MM.1S (cell line): Measurements from ENCODE around the gene HCAR3.

Source experiments
- DNase-seq: peaks from one replicate; pipeline ENCODE4 v3.0.0-alpha.2; 2015
- H2AFZ ChIP-seq: fragments of 300-600 bp; sonication (generic); 2 replicates; pipeline ENCODE4 v1.6.0; 2016; ENCODE audit warnings: antibody characterized with exemption, low read length
- H3F3A ChIP-seq: fragments of 300-600 bp; sonication (generic); 2 replicates; pipeline ENCODE4 v1.6.1; 2016; ENCODE audit warnings: mild to moderate bottlenecking, antibody characterized with exemption, low read length, moderate library complexity, mixed read lengths; ENCODE audit not compliant: insufficient read depth
- H3K27ac ChIP-seq: fragments of 300-600 bp; sonication (generic); 2 replicates; pipeline ENCODE4 v1.5.1; 2016; ENCODE audit warnings: mild to moderate bottlenecking, low read length
- H3K27me3 ChIP-seq: fragments of 300-600 bp; sonication (generic); replicated peaks from 2 replicates; pipeline ENCODE4 v1.6.0; 2016; ENCODE audit warnings: low read length; ENCODE audit not compliant: insufficient read depth
- H3K36me3 ChIP-seq: fragments of 300-600 bp; sonication (generic); replicated peaks from 2 replicates; pipeline ENCODE4 v1.6.1; 2016; ENCODE audit warnings: mild to moderate bottlenecking, low read length, mixed read lengths; ENCODE audit not compliant: insufficient read depth
- H3K4me1 ChIP-seq: fragments of 300-600 bp; sonication (generic); 2 replicates; pipeline ENCODE4 v1.6.1; 2016; ENCODE audit warnings: low read length, mixed read lengths
- H3K4me2 ChIP-seq: fragments of 300-600 bp; sonication (generic); 2 replicates; pipeline ENCODE4 v1.6.0; 2016; ENCODE audit warnings: low read depth, low read length
- H3K4me3 ChIP-seq: fragments of 300-600 bp; sonication (generic); 2 replicates; pipeline ENCODE4 v1.5.1; 2016; ENCODE audit warnings: low read length, mixed read lengths
- H3K79me2 ChIP-seq: fragments of 300-600 bp; sonication (generic); 2 replicates; pipeline ENCODE4 v1.6.1; 2016; ENCODE audit warnings: mixed run types, low read length, mixed read lengths
- H3K9ac ChIP-seq: fragments of 300-600 bp; sonication (generic); 2 replicates; pipeline ENCODE4 v1.6.1; 2016; ENCODE audit warnings: low read length, mixed read lengths
- H3K9me2 ChIP-seq: fragments of 300-600 bp; sonication (generic); replicated peaks from 2 replicates; pipeline ENCODE4 v1.6.1; 2016; ENCODE audit warnings: mild to moderate bottlenecking, low read length, mixed read lengths; ENCODE audit not compliant: insufficient read depth
- H3K9me3 ChIP-seq: fragments of 300-600 bp; sonication (generic); replicated peaks from 2 replicates; pipeline ENCODE4 v1.6.1; 2016; ENCODE audit warnings: mild to moderate bottlenecking, low read length, mixed read lengths; ENCODE audit not compliant: insufficient read depth
- H4K20me1 ChIP-seq: fragments of 300-600 bp; sonication (generic); 2 replicates; pipeline ENCODE4 v1.6.1; 2016; ENCODE audit warnings: mild to moderate bottlenecking, low read length, moderate library complexity, mixed read lengths; ENCODE audit not compliant: insufficient read depth
- EZH2 ChIP-seq: fragments of 300-600 bp; sonication (generic); optimal IDR thresholded peaks from 2 replicates; pipeline ENCODE3; 2017; ENCODE audit warnings: low read depth, mild to moderate bottlenecking, antibody characterized with exemption, low read length, mixed read lengths
- EZH2phosphoT487 ChIP-seq: fragments of 300-600 bp; sonication (generic); IDR thresholded peaks from 2 replicates; pipeline ENCODE4 v1.6.1; 2018; ENCODE audit warnings: antibody characterized with exemption, low read length
- TF ChIP-seq, protein P1 (sequence below): fragments of 300-600 bp; sonication (generic); IDR thresholded peaks from 2 replicates; pipeline ENCODE4 v1.5.1; 2016; ENCODE audit warnings: antibody characterized with exemption, low read length, mixed read lengths

Gene HCAR3

DNA sequence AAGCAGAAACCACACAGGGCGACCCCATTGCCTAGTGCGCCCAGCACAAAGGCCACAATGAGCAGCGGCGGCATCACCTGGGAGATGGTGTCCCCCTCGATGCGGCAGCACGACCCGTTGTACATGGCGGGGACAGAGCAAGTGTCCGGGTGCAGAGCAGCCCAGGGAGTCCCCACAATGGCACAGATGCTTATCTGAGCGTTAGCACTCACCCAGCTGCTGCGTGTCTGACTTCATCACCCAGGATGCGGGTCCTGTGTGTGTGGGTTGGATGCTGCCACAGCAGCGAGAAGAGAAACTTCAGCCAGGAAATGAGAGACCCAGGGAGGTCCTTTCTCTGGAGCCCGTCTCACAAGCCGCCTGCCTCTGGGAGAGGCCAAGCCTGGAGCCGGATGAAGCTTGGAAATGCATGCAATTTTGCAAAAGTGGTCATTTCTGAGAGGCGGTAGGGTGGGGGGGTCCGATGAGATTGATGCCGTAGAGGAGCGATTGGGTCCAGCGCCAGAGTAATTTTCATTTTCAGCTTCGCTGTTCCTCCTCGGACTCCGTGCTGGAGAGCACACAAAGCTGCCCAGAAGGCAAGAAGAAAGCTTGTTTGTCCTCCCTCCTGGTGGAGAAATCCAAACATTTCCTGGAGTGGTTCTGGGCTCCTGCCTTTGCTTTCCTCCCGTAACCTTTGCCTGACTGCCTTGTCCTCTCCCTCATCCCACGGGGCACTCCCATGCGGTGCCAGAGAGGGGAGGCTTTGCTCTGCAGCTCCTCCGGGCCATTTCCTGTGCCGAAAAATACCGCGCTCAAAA lies 13.8 kb upstream of the HCAR3 start, which contains the start of gene HCAR1:
Gene HCAR1 (minus strand): TSS at position 630 of the 800 bp plus-strand sequence. CDS start 505 bp downstream, at position 125.
- no peaks in the 10 kb centered on the region for H3K4me1 ChIP-seq

DNA sequence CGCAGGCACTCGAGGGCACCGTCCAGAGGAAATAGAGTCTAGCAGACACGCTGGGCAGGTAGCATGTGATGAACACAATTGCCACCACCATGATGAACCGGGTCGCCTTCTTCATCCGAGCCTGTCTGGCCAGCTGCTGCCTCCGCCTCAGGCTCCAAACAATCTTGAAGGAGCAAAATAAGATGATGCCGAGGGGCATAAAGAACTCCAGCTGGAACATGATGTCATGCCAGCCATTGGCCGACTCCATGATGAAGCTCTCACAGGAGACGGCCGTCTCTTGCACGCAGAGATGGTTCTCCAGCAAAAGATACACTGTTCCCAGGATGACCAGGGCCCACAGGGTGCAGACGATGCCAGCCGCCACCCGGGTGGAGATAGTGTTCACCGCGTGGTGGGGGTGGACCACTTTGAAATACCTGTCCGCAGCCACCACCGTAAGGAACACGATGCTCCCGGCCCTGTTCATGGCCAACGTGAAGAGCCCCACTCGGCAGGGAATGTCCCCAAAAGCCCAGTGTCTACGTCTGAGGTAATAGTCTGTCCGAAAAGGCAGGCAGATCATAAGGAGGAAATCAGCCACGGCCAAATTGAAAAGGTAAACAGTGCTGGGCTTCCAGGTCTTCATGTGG lies 13.1 kb upstream of the HCAR3 start:
- no peaks in the 10 kb centered on the region for H3K9me2 ChIP-seq
- DNase-seq = no peak
- H3K36me3 ChIP-seq = no peaks in the 10 kb centered on the region
- H3K79me2 ChIP-seq = no peaks in the 10 kb centered on the region
- TF ChIP-seq, protein P1, sequence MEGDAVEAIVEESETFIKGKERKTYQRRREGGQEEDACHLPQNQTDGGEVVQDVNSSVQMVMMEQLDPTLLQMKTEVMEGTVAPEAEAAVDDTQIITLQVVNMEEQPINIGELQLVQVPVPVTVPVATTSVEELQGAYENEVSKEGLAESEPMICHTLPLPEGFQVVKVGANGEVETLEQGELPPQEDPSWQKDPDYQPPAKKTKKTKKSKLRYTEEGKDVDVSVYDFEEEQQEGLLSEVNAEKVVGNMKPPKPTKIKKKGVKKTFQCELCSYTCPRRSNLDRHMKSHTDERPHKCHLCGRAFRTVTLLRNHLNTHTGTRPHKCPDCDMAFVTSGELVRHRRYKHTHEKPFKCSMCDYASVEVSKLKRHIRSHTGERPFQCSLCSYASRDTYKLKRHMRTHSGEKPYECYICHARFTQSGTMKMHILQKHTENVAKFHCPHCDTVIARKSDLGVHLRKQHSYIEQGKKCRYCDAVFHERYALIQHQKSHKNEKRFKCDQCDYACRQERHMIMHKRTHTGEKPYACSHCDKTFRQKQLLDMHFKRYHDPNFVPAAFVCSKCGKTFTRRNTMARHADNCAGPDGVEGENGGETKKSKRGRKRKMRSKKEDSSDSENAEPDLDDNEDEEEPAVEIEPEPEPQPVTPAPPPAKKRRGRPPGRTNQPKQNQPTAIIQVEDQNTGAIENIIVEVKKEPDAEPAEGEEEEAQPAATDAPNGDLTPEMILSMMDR = no peak
- TF ChIP-seq EZH2 = no peak
- no peak for TF ChIP-seq EZH2phosphoT487
- no peak overlapping the region for H3K4me2 ChIP-seq
- no peaks in the 10 kb centered on the region for H3F3A ChIP-seq
- H3K27ac ChIP-seq = no peak overlapping the region
- H3K4me3 ChIP-seq = no peak overlapping the region
- no peaks in the 10 kb centered on the region for H3K9me3 ChIP-seq
- no peaks in the 10 kb centered on the region; the same call in 1 of the 2 replicates for H3K27me3 ChIP-seq
- no peaks in the 10 kb centered on the region for H4K20me1 ChIP-seq
- H3K9ac ChIP-seq = no peak overlapping the region
- H3K4me1 ChIP-seq = no peaks in the 10 kb centered on the region
- H2AFZ ChIP-seq = no peak overlapping the region

More for the DNA sequence above, 13.8 kb upstream of the HCAR3 start, which contains the start of gene HCAR1:
- no peak within 1 kb of the TSS for H2AFZ ChIP-seq
- no peaks in the 10 kb centered on the region for H3K9me2 ChIP-seq
- no peaks in the 10 kb centered on the region for H3F3A ChIP-seq
- no peak within 1 kb of the TSS for H3K4me3 ChIP-seq
- H3K9ac ChIP-seq = no peak within 1 kb of the TSS
- no peak within 1 kb of the TSS for H3K4me2 ChIP-seq
- H3K36me3 ChIP-seq = no peaks in the 10 kb centered on the region
- H3K79me2 ChIP-seq = no peaks in the 10 kb centered on the region
- no peaks in the 10 kb centered on the region; the same call in 1 of the 2 replicates for H3K27me3 ChIP-seq
- DNase-seq = no peak
- no peaks in the 10 kb centered on the region for H4K20me1 ChIP-seq
- no peaks in the 10 kb centered on the region for H3K9me3 ChIP-seq
- H3K27ac ChIP-seq = no peak within 1 kb of the TSS
- no peak for TF ChIP-seq EZH2phosphoT487
- TF ChIP-seq, protein P1 = no peak

DNA sequence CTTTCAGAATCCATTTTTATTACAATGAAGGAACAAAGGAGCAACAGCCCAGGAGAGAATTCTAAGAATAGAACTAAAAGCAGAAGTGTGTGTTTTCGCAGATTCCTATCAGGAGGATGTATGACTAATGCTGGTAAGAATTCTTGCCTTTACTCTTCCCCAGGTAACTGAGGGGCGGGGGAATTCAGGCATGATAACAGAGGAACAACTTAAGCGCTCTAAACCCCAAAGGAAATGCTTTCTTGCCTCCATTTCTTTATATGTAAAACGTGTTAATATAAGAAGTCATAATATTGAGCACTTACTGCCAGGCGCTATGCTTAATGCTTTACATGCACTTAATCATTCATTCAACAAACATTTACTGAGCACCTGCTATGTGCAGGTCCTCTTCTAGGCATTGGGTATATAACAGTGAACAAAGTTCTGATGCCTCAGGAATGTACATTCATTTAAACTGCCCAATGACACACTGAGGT lies 9.5 kb upstream of the HCAR3 start:
- DNase-seq = no peak
- no peak overlapping the region for H3K4me2 ChIP-seq
- no peak overlapping the region for H3K27ac ChIP-seq

More for the DNA sequence above, 9.5 kb upstream of the HCAR3 start:
- Histone ChIP-seq H3K9me3 (no peaks in the 10 kb centered on the region), H3K79me2 (no peaks in the 10 kb centered on the region), H2AFZ (no peak overlapping the region), H3K27me3 (no peaks in the 10 kb centered on the region; the same call in 1 of the 2 replicates), H3K4me3 (no peak overlapping the region), H3F3A (no peaks in the 10 kb centered on the region), H3K9ac (no peak overlapping the region), H4K20me1 (no peaks in the 10 kb centered on the region), H3K4me1 (no peaks in the 10 kb centered on the region), H3K36me3 (no peaks in the 10 kb centered on the region), H3K9me2 (no peaks in the 10 kb centered on the region)
- TF ChIP-seq EZH2phosphoT487 = no peak
- TF ChIP-seq, protein P1 = no peak
- no peak for TF ChIP-seq EZH2
